HTR-8/SVneo (cell line): Measurements from ENCODE around the gene MT4.

Source experiments
- DNase-seq: peaks from one replicate; pipeline ENCODE4 v3.0.0; 2011; ENCODE audit warnings: low spot score, mixed read lengths; ENCODE audit not compliant: insufficient read length
- FAIRE-seq: peaks from 2 replicates; lab custom pipeline; 2011; peaks lifted over from hg19 to GRCh38; lab: Jason Lieb, UNC

The MT4 gene

DNA sequence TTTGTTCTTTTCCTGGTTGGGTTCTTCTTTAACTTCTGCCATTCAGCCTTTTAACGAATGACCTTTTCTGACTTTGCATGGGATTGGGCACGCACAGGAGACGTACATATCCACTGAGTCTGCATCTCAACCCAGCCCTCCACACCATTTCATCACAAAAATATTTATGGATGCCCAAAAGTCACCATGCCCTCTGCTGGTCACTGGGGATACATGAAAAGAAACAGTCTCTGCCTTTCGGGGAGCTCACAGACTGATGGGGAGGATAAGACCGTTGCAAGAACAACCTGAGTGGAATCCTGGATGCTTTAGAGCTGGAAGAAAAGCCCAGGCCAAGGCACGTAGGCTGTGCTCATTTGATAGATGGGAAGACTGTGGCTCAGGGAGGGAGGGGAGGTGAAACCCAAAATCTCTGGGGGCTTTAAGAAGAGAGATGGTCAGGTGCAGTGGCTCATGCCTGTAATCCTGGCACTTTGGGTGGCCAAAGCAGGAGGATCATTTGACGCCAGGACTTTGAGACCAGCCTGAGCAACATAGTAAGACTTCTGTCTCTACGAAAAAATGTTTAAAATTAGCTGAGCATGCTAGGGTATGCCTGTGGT lies 35.6 kb downstream of the MT4 start:
- peak; percentile 91 for FAIRE-seq
- DNase-seq = peak; percentile 65

DNA sequence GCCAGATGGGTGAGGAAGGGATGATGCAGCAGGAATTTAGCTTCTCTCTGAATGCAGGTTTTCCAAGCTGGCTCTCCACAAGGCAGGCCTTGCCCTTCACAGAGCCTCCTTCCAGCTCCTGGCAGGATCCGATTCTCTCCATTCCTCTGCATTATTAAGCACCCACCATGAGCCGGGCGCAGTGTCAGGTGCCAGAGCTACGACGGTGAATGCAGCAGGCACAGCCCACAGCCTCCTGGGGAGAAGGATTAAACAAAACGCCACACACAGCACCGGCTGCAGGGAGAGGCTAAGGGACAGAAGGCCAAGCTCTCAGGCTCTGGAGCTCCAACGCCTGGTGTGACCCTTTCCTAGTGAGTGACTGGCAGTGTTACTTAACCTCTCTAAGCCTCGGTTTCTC lies 36.5 kb downstream of the MT4 start:
- DNase-seq (no peak), FAIRE-seq (no peak)

DNA sequence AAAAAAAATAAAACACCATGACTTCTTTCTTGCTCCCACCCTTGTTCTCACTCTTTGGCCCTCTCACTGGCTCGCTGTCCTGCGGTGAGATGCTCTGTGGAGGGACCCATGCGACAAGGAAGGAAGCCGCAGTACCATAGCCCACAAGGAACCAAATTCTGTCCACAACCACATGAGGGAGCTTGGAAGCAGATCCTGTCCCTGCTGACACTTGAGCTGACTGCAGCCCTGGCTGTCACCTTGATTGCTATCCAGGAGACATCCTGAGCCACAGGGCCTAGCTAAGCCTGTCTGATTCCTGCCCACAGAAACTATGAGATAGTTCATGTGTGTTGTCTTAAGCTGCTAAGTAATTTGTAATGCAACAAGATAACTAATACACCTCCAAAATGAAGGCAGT lies 38.7 kb downstream of the MT4 start:
- FAIRE-seq = peak; percentile 48
- no peak for DNase-seq

DNA sequence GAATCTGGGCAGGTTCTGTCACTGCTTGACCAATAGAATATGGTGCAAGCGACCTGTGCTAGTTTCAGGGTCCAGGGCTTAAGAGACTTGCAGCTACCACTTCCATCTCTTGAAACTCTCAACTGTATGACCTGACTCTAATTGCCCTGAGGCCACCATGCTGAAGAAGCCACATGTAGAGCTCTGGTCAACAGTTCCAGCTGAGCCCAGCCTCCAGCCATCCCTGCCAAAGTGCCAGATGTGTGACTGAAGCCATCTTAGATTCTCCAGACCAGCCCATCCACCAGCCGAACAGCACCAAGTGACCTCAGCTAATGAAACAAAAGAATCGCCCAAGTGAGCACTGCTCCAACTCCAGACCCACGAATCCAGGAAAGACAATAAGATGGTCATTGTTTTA lies 40.1 kb downstream of the MT4 start:
- FAIRE-seq (no peak), DNase-seq (no peak)

DNA sequence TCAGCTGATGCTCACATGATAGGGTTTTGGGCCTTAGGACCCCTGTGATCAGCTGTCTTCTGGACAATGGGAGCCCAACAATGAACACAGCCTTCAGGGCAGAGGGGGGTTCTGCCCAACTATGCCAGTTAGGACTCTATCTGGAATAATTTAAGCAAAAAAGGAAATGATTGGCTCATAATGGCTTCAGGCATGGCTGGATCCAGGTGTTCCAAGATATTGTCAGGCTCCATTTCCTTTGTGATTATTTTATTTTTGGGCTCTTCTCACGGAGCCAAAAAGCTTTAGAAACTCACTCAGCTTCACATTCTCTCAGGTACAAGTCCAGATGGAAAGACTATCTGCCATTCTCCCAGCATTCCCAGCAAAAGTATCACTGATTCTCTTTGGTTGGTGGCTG lies 40.6 kb downstream of the MT4 start:
- DNase-seq (no peak), FAIRE-seq (no peak)

DNA sequence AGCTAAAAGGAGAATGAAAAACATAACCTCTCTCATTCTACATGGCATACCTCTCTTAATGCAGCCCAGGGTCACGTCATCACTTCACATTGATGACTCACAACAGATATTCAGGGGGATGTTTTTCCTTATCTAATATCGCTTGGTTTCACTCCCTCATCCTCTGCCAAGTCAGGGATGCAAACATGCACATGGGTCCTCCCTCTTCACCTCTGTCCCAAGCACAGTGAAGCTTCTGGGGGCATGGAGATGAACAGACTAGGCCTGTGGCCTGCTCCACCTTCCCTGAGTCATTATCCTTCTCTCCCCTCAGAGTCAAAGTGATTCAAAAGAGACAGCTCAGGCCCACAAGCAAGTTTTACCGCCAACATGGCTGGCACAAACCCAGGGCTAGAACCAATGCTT lies 41.2 kb downstream of the MT4 start:
- DNase-seq (no peak), FAIRE-seq (no peak)

DNA sequence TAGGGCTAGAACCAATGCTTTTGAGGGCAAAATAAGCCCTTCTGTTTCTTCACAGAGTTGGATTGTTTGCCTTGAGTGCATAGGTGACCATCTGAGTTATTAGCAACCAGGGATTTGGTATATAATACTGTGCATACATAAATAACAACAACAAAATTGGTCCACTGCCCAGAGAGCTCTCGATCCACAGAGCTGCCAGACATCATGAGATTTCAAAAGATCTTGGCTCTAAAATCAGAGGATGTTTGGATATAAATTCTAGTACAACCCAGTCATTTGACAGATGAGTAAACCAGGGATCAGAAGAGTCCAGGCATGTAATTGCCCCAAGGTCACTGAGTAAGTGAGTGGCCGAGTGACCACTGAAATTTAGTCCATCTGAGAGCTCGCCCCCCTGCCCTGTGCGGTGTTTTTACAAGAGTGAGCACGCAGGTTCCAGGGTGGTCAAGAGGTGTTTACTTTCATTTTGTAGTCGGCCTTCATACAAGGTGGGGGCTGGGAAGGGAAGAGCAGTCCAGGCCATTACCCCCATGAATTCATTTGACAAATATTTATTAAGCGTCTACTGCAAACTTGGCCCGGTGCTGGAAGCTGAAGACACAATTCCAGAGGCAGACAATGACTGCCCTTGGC lies 41.7 kb downstream of the MT4 start:
- no peak for FAIRE-seq
- peak; percentile 54 for DNase-seq

DNA sequence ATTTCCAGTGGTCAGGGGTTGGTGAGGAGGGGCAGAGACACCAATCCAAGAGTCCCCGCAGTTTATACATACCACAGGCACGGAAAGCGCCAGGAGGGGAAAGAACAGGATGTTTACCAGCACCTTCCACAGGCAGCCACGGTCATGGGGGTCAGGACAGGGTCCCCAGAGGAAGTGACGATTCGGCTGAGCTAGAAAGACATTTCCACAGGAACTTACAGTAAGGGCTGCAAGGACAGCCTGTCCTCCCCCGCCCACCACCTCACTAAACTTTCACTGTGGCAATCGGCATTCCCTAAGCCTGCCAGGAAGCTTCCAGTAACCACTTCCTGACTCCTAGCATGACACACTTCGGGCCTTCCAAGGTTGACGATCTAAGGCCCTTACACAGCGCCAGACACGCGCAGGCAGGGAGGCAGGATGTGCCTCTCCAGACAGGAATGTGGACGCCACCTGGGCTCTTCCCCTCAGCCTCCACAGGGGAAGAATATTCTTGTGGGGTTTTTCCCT lies 42.3 kb downstream of the MT4 start:
- FAIRE-seq (peak; percentile 33), DNase-seq (peak; percentile 89)

DNA sequence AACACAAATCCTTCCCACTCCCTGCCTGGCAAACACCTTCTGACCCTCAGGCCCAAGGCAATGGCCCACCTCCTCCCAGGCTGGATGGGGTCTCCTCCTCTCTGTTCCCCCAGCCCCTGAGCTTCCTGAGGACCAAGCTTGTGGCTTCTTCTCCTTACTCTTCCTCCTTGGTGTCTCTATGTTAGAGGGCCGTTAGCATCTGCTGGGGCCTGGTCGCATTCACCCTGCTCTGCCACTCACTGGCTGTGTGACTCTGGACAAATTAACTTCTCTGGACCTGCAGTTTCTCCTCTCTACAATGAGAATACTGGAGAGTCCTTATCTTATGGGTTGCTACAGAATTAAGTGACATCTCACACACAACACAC lies 42.8 kb downstream of the MT4 start:
- DNase-seq = no peak
- FAIRE-seq = no peak

DNA sequence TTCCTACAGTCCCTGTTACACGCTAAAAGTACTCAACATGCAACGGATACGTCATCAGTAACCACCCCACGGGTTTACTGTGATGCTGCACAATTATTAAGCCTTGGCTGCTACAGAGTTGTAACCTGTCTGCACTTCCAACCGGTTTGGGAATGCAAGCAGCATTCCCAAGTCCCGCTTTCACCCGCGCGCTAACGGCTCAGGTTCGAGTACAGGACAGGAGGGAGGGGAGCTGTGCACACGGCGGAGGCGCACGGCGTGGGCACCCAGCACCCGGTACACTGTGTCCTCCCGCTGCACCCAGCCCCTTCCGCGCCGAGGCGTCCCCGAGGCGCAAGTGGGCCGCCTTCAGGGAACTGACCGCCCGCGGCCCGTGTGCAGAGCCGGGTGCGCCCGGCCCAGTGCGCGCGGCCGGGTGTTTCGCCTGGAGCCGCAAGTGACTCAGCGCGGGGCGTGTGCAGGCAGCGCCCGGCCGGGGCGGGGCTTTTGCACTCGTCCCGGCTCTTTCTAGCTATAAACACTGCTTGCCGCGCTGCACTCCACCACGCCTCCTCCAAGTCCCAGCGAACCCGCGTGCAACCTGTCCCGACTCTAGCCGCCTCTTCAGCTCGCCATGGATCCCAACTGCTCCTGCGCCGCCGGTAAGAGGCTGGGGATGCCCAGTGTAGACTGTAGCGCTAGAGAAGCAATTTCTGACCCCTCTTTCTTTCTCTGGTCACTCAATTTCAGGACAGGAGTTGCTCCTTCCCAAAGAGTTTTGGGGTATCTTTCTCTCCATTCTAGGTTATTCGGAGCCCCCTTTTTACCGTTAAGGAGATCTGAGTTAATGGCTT lies 43.4 kb downstream of the MT4 start, which contains the start of gene MT2A:
Gene MT2A (plus strand): TSS at position 542 of the 833 bp plus-strand sequence. CDS start 72 bp downstream, at position 614.
- peak; percentile 54 for FAIRE-seq
- peak; percentile 83 for DNase-seq

DNA sequence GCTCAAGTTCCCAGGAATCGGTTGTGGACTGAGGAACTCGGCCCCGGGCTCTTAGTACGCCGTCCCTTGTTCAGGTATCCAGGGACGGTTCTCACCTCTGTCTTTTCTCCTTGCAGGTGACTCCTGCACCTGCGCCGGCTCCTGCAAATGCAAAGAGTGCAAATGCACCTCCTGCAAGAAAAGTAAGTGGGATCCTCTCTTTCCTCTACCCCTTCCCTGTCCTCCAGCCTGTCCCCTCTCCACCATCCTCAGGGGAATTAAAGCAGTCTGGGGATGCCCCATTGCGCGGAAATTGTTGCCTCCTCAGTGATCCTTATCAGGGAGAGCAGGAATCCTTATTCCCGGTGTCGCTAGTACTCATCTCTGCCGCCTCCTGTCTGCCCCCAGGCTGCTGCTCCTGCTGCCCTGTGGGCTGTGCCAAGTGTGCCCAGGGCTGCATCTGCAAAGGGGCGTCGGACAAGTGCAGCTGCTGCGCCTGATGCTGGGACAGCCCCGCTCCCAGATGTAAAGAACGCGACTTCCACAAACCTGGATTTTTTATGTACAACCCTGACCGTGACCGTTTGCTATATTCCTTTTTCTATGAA lies 44.1 kb downstream of the MT4 start:
- FAIRE-seq (no peak), DNase-seq (no peak)

DNA sequence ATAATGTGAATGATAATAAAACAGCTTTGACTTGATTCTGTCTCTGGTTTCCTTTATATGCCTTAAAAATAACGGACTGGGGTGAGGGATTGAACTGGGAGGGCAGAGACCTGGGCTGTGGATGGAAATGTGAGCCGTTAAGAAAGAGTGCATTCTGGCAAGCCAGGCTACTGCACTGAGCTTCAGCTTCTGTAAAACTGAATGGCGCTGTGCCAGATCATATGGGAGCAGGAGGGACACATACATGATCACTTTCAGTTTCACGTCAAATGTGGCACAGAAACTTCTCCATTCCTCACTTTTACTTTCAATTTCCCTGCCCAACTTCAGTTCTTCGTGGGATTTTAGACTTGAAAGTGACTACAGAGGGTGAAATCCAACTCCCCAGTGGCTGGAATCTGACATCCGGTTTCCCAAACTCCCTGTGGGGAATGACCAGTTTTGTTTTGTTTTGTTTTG lies 44.6 kb downstream of the MT4 start:
- no peak for FAIRE-seq
- no peak for DNase-seq

DNA sequence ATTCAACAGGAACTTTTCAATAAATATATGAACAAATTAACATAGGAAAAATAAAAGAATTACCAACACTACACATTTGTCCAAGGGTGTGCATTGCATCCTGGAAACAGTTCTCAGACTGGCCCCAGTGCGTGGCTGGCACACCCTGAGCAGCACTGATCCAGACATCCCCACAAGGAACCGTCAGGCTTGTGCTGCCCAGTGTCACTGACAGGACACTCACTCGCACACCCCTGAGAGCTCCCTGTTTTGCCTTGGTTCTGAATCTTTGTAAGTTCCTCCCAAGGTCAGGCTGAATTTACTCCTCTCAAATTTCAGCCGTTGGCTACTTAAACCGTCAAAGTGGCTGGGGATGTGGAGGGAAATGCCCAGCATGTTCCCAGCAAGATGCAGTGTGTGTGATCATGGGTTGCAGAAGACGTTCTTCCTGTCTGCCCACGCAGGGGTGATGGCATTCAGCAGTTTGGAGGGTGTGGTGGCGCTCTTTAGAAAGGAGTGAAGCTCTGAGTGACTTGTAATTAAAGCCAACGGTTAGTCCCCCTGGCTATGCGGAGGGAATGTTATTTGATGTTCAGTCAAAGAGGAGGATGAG lies 45.2 kb downstream of the MT4 start:
- FAIRE-seq (peak; percentile 69), DNase-seq (no peak)

DNA sequence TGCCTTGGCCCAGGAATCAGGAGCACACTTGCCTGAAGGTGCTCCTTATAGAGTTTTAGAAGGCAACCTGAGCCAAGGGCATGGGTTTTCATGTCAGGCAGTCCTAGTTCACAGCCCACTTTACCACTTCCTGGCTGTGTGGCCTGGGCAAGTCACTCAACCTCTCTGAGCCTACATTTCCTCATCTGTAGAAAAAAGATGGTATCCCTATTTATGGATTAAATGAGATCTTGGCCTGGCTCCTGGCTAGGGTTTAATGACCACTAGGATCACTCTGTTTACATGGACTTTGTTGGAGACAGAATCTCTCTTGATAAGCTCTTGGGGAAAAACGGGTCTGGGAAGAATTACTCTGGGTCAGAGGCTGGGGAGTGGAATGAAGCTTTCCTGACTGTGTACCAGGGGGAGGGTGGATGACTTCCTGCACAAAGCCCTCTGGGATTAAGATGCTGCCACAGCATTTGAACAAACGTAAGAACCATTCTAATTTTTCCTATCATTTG lies 45.8 kb downstream of the MT4 start:
- FAIRE-seq (no peak), DNase-seq (no peak)

DNA sequence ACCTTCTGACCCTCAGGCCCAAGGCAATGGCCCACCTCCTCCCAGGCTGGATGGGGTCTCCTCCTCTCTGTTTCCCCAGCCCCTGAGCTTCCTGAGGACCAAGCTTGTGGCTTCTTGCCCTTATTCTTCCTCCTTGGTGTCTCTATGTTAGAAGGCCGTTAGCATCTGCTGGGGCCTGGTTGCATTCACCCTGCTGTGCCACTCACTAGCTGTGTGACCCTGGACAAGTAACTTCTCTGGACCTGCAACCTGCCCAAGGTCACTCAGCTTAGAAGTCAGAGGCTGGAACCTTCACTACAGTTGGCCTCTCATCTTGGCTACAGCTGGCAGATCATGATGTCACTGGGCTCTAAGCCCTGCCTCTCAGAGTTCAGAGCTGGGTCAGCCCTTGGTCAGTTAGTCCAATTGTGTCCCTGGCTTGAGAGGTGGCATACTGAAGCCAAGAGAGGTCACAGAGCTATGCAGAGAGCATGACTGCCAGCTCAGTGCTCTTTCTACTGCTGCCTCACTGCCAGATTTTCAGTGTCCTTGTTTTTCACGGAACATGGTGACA lies 46.5 kb downstream of the MT4 start:
- no peak for FAIRE-seq
- DNase-seq = no peak

DNA sequence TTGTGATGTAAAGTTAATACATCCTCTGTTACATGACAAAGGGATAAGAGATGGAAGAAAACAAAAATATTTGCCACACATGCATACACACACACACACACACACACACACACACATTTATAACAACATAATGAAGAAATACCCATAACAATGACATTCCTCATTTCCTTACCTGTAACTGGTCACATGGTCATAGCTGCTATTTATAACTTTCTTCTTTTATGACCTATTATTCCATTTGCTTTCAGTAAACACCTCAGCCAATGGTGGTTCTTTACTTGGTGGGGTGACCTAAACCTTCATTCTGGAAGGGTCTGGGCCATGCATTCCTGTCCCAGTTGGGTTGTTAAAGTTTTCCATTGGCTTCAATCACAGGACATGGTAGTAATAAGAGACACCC lies 48.8 kb downstream of the MT4 start:
- FAIRE-seq (no peak), DNase-seq (no peak)

DNA sequence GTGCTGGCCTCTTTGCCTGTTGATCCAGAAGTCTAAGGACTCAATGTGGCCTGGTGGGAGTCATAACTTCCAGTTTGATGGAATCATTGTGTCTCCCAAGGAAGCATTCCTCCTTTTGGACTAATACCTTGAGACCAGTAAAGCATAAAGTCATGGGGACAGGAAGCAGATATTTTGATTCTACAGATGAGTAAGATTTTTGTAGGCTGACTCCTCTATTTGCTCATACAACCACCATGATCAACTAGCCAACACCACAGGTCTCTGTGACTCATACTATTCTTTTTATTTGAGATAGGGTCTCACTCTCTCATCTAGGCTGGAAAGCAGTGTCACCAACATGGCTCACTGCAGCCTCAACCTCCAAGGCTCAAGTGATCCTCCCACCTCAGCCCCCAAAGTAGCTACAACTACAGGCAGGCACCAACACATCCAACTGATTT lies 49.7 kb downstream of the MT4 start:
- peak; percentile 13 for FAIRE-seq
- no peak for DNase-seq

DNA sequence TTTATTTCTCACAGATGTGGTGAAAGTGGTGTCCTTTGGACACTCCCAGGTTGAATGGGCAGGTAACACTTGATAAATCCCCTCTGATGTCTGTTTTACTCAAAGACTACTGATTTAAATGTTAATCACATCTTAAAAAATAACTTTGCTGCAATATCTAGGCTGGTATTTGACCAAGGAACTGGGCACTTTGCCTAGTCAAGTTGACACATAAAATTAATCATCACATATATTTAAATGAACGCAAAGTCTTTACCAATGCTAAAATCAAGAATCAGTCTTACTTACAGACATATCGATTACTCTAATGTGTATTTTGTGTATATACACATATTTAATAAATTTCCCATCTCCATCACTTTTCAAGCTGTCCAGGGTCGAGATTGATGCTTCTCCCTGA lies 50.5 kb downstream of the MT4 start:
- DNase-seq = no peak
- FAIRE-seq = no peak

DNA sequence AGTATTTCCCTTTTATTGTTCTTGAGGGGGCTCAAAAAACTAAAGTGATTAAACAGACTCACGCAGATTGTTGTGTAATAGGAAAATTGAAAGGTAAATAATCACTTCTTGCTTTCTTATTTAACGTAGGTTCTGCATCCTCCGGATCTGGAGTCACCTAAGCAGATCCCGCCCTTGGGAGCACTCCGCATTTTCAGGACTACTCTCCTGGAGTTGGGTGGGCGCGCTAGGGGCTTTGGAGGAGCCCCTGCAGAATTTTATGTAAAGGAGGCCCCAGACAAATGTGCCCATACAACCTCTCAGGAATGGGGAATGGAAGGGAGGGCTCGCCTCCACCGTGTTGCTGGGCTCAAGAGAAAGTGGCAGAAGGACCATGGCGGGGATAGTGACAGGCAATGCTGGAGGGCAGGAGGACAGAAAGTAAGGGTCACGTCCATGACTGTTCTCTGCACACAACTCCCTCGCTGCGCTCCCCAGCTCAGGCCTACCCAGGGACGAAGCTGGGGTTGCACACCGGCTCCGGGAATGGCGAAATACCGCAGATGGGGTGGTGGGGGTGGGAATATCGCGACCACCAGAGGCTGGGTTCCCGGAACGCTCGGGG lies 51.8 kb downstream of the MT4 start:
- DNase-seq (no peak), FAIRE-seq (no peak)
